T-helper 9 cell (primary cell): ENCODE results near the gene LY6G5B.

Experiments used
- DNase-seq: peaks from one replicate; pipeline ENCODE4 v3.0.0-alpha.2; 2020
- total RNA-seq, 2 donors: gene quantifications; one replicate each; lab custom pipeline; 2026; lab: John Stamatoyannopoulos, UW

Gene LY6G5B
- total RNA-seq, result 3.1 to 4.1 reads per million in 2 donors

DNA sequence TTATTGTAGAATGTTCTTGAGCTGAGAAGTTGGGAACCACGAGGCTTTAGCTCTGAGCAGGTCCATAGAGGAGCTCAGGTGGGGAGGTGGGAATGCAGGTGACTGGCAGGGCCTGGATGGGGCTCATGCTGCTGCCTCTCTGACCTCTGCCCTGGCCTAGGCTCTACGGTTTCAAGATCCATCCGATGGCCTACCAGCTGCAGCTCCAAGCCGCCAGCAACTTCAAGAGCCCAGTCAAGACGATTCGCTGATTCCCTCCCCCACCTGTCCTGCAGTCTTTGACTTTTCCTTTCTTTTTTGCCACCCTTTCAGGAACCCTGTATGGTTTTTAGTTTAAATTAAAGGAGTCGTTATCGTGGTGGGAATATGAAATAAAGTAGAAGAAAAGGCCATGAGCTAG lies at the start of gene LY6G5B:
LY6G5B (plus strand) TSS at position 301 of the 400 bp plus-strand sequence. CDS start 975 bp downstream, outside the sequence.
- DNase-seq, result no peak

DNA sequence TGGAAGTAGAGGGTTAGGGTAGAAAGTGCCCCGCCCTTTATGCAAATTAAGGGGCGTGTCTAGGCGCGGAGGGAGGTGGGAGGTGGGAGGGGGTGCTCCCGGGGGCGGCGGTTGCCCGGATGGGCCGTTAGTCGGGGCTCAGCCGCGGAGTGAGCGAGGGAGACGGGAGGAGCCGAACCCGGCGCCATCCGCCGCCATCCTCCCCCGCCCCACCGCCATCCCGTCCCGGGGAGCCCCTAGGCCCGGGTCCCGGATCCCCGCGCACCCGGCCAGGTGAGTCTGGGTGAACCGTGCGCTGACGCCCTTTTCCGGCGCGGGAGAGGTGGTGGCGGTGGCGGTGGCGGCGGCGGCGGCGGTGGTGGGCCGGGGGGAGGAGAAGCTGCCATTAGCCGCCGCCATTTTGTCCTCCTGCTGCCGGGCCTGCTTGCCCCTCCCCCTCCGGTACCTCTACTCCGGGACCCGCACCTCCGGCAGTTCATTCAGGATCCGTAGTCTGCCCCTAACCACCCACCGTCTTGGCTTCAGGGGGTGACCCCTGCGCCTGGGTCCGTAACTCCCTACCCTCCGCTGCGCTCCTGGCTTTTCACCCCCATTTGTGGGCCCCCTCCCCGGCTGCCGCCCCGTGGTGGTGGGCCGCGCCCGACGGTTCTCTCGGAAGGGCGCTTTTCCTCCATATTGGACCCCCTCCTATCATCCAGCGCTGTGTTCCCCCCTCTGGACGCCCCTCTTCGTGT lies 49.0 kb upstream of the LY6G5B start, which contains the start of gene PRRC2A:
PRRC2A (plus strand) TSS at position 130 of the 734 bp plus-strand sequence. CDS start 2,075 bp downstream, outside the sequence.
- DNase-seq, result no peak

DNA sequence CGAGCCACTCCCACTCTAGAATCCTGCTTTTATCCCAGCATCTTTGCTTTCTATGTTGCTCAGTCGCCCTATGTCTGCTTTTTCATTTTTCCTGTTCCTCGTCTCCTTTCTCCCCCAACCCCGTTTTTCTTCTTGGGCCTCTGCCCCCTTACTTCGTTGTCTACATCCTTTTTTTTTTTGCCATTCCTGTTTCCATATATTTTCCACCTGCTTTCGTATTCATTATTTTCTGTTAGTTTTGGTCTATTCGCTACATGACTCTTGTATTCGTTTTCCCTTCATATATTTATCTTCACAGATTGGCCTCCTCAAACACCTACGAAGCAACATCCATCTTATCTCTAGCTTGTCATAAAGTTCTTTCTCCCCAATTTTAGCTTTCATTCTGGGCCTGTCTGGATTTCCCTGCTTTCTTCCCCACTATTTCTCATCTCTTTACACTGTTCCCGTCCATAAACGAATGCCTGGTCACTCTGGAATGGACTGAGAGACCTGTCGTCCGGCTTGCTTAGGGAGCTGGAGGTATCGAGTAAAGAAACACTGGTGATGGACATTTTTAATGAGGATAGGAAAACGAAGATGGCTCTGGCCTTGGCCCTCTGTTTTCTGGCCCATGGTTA lies 48.3 kb upstream of the LY6G5B start:
- DNase-seq, result no peak

- no peak for DNase-seq
These were observed 47.8 kb upstream of the LY6G5B start for GRCh38 chr6:31621991-31622390.

GRCh38 chr6:31622684-31623091 lies 47.1 kb upstream of the LY6G5B start:
- DNase-seq, result no peak

- no peak for DNase-seq
These were observed 45.7 kb upstream of the LY6G5B start for GRCh38 chr6:31624070-31624469.

DNA sequence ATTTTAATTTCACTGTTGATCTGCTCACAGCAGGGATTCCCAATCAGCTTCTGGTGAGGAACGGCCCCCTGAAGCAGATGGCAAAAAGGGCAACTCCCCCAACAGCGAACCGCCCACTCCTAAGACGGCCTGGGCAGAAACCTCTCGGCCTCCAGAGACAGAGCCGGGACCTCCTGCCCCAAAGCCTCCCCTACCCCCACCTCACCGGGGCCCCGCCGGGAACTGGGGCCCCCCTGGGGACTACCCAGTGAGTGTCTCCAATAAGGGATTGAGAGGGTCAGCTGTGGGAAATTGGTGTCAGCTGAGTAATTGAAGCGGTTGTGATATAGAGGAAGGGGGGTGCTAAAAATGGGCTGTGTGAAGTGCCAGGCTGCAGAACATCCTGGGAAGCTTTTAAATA lies 42.8 kb upstream of the LY6G5B start:
- no peak for DNase-seq

GRCh38 chr6:31627690-31628287 lies 42.0 kb upstream of the LY6G5B start:
- no peak for DNase-seq

DNA sequence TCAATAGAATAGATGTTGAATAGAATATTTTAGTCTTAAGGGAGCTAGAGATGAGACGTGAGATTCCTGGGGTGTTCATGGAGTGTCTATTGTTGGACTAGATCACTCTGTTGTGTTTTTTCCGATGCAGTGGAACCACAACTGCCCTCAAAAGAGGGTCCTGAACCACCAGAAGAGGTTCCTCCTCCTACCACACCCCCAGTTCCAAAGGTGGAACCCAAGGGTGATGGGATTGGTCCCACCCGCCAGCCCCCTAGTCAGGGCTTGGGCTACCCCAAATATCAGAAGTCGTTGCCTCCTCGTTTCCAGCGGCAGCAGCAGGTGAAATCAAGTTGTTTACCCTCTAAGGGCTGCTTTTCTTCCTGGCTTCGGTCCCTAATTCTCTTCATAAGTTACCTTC lies 40.8 kb upstream of the LY6G5B start:
- DNase-seq, result no peak

DNA sequence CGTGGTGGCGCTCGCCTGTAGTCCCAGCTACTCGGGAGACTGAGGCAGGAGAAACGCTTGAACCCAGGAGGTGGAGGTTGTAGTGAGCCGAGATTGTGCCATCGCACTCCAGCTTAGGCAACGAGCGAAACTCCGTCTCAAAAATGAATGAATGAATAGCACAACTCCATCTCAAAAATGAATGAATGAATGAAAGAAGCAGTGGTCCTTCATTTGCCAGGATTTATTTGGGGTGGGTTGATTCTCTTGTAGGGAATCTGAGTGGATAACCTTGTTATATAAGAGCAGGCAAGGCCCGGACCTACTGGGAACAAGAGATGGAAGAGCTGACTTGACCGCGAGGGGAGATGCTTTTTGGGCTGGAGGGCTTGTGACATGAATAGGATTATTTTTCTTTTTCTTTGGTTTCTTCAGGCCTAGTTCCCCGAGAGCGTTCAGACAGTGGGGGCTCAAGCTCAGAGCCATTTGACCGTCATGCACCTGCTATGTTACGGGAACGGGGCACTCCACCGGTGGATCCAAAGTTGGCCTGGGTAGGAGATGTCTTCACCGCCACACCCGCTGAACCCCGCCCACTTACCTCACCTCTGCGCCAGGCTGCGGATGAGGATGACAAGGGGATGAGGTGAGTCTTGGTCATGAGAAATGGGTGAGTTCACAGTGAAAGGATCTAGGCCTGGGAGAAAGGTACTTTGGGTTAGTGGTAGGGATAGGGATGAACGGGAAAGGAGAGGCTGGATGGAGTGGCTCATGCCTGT lies 39.4 kb upstream of the LY6G5B start:
- DNase-seq, result no peak

DNA sequence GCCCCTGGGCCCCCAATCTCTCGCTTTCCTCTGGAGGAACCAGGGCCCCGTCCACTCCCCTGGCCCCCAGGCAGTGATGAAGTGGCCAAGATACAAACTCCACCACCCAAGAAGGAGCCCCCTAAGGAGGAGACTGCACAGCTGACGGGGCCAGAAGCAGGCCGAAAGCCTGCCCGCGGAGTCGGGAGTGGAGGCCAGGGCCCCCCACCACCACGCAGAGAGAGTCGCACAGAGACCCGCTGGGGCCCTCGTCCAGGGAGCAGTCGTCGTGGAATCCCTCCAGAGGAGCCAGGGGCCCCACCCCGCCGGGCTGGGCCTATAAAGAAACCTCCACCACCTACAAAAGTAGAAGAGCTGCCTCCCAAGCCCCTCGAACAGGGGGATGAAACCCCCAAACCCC lies 38.6 kb upstream of the LY6G5B start:
- DNase-seq, result no peak

- DNase-seq, result no peak
These were observed 38.0 kb upstream of the LY6G5B start for GRCh38 chr6:31631681-31632278.

GRCh38 chr6:31632279-31632946 lies 37.4 kb upstream of the LY6G5B start:
- no peak for DNase-seq

- no peak for DNase-seq
These were observed 36.3 kb upstream of the LY6G5B start for GRCh38 chr6:31633447-31633846.

DNA sequence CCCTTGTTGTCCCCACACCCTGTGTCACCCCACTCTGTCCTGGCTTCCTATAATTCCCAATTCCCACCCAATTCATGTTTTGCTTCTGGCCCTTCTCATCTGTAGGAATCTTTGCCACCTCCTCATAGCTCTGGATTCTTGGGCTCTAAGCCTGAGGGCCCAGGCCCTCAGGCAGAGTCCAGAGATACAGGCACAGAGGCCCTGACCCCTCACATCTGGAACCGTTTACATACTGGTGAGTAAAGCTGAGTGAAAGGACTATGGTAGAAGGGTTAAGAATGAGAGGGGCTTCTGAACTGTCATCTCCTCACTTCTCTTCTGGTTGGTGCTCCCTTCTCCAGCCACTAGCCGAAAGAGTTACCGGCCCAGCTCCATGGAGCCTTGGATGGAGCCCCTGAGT lies 35.6 kb upstream of the LY6G5B start:
- DNase-seq, result no peak

GRCh38 chr6:31634969-31635575 lies 34.7 kb upstream of the LY6G5B start:
- no peak for DNase-seq

GRCh38 chr6:31636698-31637596 lies 32.8 kb upstream of the LY6G5B start:
- no peak for DNase-seq

GRCh38 chr6:31639043-31639442 lies 30.7 kb upstream of the LY6G5B start:
- no peak for DNase-seq

GRCh38 chr6:31639449-31639861 lies 30.3 kb upstream of the LY6G5B start:
- DNase-seq, result no peak

GRCh38 chr6:31640612-31641011 lies 29.2 kb upstream of the LY6G5B start:
- no peak for DNase-seq

DNA sequence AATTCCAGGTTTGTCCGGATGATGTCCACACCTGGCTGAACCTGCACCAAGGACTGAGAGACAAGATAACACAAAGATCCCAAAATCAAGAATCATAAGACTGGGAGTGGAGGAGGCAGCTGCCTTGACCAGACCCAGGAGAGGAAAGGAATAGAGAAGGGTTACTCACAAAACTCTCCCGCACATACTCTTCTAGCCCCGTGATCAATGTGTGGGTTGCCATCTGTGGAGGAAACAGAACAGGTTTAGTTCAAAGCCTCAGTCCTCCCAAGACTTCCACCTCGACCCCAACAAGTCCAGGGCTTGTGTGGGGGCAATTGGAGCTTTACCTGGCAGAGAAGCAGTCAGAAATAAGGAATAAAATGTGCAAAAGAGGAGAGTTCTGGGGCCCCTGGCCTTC lies 28.4 kb upstream of the LY6G5B start:
- no peak for DNase-seq
